ENCODE data around the gene SPATA9. TPM values are rescaled to one million over a fixed set of nuclear protein-coding genes. Genes with fewer than 3 reads are reported as not detected.
A peak's percentile ranks its signal among the peaks of the same experiment; 100 is the strongest.

SPATA9 gene
- total RNA-seq, 2 experiments from 2014 or later: not detected

DNA sequence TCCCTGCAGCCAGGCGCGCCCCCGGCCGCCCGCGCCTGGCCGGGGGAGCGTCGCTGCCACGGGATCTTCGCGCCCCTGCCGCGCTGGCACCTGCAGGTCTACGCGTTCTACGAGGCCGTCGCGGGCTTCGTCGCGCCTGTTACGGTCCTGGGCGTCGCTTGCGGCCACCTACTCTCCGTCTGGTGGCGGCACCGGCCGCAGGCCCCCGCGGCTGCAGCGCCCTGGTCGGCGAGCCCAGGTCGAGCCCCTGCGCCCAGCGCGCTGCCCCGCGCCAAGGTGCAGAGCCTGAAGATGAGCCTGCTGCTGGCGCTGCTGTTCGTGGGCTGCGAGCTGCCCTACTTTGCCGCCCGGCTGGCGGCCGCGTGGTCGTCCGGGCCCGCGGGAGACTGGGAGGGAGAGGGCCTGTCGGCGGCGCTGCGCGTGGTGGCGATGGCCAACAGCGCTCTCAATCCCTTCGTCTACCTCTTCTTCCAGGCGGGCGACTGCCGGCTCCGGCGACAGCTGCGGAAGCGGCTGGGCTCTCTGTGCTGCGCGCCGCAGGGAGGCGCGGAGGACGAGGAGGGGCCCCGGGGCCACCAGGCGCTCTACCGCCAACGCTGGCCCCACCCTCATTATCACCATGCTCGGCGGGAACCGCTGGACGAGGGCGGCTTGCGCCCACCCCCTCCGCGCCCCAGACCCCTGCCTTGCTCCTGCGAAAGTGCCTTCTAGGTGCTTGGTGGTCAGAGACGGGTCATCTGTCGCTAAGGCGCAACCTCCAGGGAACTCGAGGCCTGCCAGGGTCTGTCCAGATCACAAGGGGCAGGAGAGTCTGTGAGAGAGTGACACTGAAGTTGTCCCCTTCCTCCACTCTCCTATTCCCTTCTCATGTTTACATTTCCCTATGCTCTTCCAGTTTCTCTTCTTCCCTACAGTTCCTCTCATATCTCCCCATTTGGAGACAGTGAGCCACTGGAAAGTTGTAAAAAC is 61.6 kb downstream of the SPATA9 start:
- Mint-ChIP-seq H3K27me3 (ENCODE audit: low read depth) (no peaks in the 10 kb centered on the region), H3K36me3 (ENCODE audit: low read depth) (peaks cover 7% of the 10 kb centered on the region), H3K4me1 (ENCODE audit: low read depth) (peaks cover 47% of the 10 kb centered on the region), H3K27ac (peak overlapping the region; percentile 86), H3K4me3 (peak overlapping the region; percentile 69), H3K9me3 (ENCODE audit: insufficient read depth) (no peaks in the 10 kb centered on the region)
- DNase-seq (peak; percentile 53), ATAC-seq (peak; percentile 69)
- ChIA-PET POLR2A (interaction anchor here (4.0 kb wide), 1 partner anchor 10 kb away, joined by 17 read pairs; no protein-coding TSS in a partner anchor), CTCF (interaction anchor here (0.9 to 2.2 kb wide), 4 partner anchors 11 to 66 kb away, joined by 3 to 17 read pairs (median 5); partner anchors contain the start of genes ARSK and SKIC3)

DNA sequence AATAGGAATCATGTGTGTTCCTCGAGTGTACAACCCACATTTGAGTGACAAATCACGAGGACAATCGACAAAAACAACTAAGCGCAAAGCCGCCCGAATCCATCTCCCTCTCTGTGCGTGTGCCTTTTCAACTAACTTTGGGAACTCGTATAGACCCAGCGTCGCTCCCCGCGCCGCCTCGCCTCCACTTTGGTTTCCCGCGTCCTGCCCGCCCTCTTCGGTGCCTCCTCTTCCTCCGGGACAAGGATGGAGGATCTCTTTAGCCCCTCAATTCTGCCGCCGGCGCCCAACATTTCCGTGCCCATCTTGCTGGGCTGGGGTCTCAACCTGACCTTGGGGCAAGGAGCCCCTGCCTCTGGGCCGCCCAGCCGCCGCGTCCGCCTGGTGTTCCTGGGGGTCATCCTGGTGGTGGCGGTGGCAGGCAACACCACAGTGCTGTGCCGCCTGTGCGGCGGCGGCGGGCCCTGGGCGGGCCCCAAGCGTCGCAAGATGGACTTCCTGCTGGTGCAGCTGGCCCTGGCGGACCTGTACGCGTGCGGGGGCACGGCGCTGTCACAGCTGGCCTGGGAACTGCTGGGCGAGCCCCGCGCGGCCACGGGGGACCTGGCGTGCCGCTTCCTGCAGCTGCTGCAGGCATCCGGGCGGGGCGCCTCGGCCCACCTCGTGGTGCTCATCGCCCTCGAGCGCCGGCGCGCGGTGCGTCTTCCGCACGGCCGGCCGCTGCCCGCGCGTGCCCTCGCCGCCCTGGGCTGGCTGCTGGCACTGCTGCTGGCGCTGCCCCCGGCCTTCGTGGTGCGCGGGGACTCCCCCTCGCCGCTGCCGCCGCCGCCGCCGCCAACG is 62.5 kb downstream of the SPATA9 start, which contains the start of gene GPR150:
Gene GPR150, plus strand, starts transcription at position 58 of the 840 bp plus-strand sequence. Its CDS starts 189 bp downstream, at position 247.
- Mint-ChIP-seq H3K36me3 (ENCODE audit: low read depth) (peaks cover 9% of the 10 kb centered on the region), H3K9me3 (ENCODE audit: insufficient read depth) (no peaks in the 10 kb centered on the region), H3K27ac (peak within 1 kb of the TSS; percentile 74), H3K4me1 (ENCODE audit: low read depth) (peaks cover 47% of the 10 kb centered on the region), H3K27me3 (ENCODE audit: low read depth) (no peaks in the 10 kb centered on the region), H3K4me3 (peak within 1 kb of the TSS; percentile 85)
- ChIA-PET POLR2A (interaction anchor here (4.0 kb wide), 1 partner anchor 11 kb away, joined by 17 read pairs; no protein-coding TSS in a partner anchor), CTCF (interaction anchor here (1.2 to 1.5 kb wide), 2 partner anchors 12 to 25 kb away, joined by 3 to 6 read pairs; no protein-coding TSS in a partner anchor)
- DNase-seq (peak; percentile 76), ATAC-seq (peak; percentile 74)

DNA sequence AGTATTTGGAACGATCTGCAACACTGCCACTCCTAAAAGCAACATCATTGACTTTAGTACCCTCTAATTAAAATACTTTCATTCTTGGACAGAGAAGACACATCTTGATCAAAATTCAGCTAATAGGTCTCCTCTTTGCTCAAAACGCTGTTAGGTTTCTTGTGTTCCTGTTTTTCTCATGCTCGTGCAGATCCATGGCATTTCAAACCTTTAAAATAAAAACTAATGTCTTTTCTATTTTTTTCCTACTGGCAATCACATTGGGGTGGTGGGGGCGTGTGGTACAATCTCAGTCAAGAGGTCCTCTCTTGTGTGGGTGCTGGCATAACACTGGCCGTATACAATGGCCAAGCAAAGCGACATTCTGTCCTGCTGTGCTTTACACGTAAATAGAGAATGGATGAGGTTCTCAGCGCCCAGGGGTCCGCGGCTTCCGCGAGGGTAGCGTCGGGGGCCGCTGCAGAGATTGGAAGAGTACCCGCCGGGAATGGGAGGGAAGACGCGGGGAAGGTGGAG is 63.2 kb downstream of the SPATA9 start:
- POLR2A ChIA-PET: no interaction called here
- CTCF ChIA-PET: interaction anchor here (1.5 kb wide), 1 partner anchor 12 kb away, joined by 6 read pairs; no protein-coding TSS in a partner anchor

DNA sequence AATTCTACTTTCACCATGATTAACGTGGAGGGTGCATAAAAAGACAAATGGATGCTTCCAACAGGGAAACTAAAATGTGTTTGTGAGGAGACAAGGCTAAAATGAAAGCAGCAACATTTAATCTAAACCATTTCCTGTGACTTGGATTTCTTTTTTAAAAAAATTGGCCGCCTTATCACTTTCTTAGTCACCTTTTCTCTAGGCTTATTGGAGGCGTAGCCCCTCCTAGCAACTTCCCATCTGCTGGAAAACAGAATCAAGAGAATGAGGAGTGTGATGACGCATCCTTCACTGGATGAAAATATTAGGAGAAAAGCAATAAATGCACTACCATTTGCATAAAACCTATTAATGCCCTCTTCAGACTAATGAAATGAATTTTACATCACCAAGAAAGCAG is 63.7 kb downstream of the SPATA9 start:
- POLR2A ChIA-PET: no interaction called here
- peaks cover 50% of the 10 kb centered on the region for H3K4me1 Mint-ChIP-seq (ENCODE audit: low read depth)
- ATAC-seq (no peak), DNase-seq (no peak)
- H3K36me3 Mint-ChIP-seq (ENCODE audit: low read depth): peaks cover 13% of the 10 kb centered on the region
- no peaks in the 10 kb centered on the region for H3K27me3 Mint-ChIP-seq (ENCODE audit: low read depth)
- H3K4me3 Mint-ChIP-seq: peak overlapping the region; percentile 85
- peaks cover 5% of the 10 kb centered on the region for H3K9me3 Mint-ChIP-seq (ENCODE audit: insufficient read depth)
- peak overlapping the region; percentile 74 for H3K27ac Mint-ChIP-seq
- CTCF ChIA-PET: interaction anchor here (1.5 kb wide), 1 partner anchor 13 kb away, joined by 6 read pairs; no protein-coding TSS in a partner anchor

More for the DNA sequence above, 63.2 kb downstream of the SPATA9 start:
- no peaks in the 10 kb centered on the region for H3K27me3 Mint-ChIP-seq (ENCODE audit: low read depth)
- DNase-seq (no peak), ATAC-seq (no peak)
- H3K4me3 Mint-ChIP-seq: peak overlapping the region; percentile 85
- H3K27ac Mint-ChIP-seq: peak overlapping the region; percentile 74
- H3K36me3 Mint-ChIP-seq (ENCODE audit: low read depth): peaks cover 13% of the 10 kb centered on the region
- peaks cover 51% of the 10 kb centered on the region for H3K4me1 Mint-ChIP-seq (ENCODE audit: low read depth)
- H3K9me3 Mint-ChIP-seq (ENCODE audit: insufficient read depth): peaks cover 4% of the 10 kb centered on the region

DNA sequence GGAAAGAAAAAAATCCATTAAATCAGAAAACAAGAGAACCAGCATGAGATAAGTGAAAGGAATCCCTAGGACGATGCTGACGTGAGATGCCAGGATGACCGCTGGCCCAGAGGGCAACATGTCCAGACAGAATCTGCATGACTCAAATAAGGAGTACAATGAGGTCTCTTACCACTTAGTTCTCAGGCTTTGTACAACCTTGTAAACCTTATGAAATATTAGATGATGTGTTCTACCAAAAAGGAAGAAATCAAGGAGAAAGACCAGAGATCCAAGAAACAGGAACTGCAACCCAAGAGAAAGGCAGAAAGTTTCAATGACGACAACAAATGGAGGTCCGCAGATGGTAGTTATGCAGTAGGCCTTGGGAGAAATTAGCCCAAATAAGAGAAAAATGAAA is 65.7 kb downstream of the SPATA9 start:
- Mint-ChIP-seq H3K9me3 (ENCODE audit: insufficient read depth) (peaks cover 21% of the 10 kb centered on the region), H3K36me3 (ENCODE audit: low read depth) (peaks cover 27% of the 10 kb centered on the region), H3K4me1 (ENCODE audit: low read depth) (peaks cover 33% of the 10 kb centered on the region), H3K4me3 (no peak overlapping the region), H3K27ac (no peak overlapping the region), H3K27me3 (ENCODE audit: low read depth) (no peaks in the 10 kb centered on the region)
- ChIA-PET CTCF (no interaction called here), POLR2A (no interaction called here)
- ATAC-seq: no peak
- DNase-seq: no peak

- ATAC-seq: no peak
- Mint-ChIP-seq H3K27me3 (ENCODE audit: low read depth) (no peaks in the 10 kb centered on the region), H3K36me3 (ENCODE audit: low read depth) (peaks cover 27% of the 10 kb centered on the region), H3K4me3 (no peak overlapping the region), H3K9me3 (ENCODE audit: insufficient read depth) (peaks cover 21% of the 10 kb centered on the region), H3K4me1 (ENCODE audit: low read depth) (peaks cover 25% of the 10 kb centered on the region), H3K27ac (no peak overlapping the region)
- no peak for DNase-seq
- ChIA-PET POLR2A (no interaction called here), CTCF (no interaction called here)
Measured at GRCh38 chr5:95615164-95615467, 67.7 kb downstream of the SPATA9 start.

DNA sequence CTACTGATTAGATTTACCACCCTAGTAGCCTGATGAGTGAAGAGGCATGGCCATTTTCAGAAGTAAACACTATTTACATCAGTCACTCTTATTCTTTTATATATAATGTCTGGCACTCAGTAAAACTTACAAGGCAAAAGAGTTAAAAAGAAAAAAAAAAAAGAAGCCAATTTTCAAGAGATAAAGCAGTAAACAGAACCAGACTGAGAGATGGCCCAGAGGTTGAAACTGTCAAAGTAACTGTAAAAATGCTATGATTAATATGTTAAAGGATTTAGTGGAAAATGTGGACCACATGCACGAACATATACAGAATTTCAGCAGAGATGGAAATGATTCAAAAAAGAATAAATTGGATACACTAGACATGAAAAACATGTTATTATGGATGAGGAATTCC is 69.3 kb downstream of the SPATA9 start:
- no peaks in the 10 kb centered on the region for H3K27me3 Mint-ChIP-seq (ENCODE audit: low read depth)
- H3K27ac Mint-ChIP-seq: no peak overlapping the region
- POLR2A ChIA-PET: no interaction called here
- no peak for ATAC-seq
- peaks cover 25% of the 10 kb centered on the region for H3K36me3 Mint-ChIP-seq (ENCODE audit: low read depth)
- CTCF ChIA-PET: no interaction called here
- H3K4me1 Mint-ChIP-seq (ENCODE audit: low read depth): peaks cover 9% of the 10 kb centered on the region
- peaks cover 21% of the 10 kb centered on the region for H3K9me3 Mint-ChIP-seq (ENCODE audit: insufficient read depth)
- no peak overlapping the region for H3K4me3 Mint-ChIP-seq
- DNase-seq: no peak

- Mint-ChIP-seq H3K4me1 (ENCODE audit: low read depth) (peaks cover 4% of the 10 kb centered on the region), H3K36me3 (ENCODE audit: low read depth) (peaks cover 22% of the 10 kb centered on the region), H3K9me3 (ENCODE audit: insufficient read depth) (peaks cover 21% of the 10 kb centered on the region), H3K27me3 (ENCODE audit: low read depth) (no peaks in the 10 kb centered on the region), H3K4me3 (no peak overlapping the region), H3K27ac (no peak overlapping the region)
- DNase-seq (no peak), ATAC-seq (no peak)
- ChIA-PET CTCF (no interaction called here), POLR2A (no interaction called here)
Measured at GRCh38 chr5:95611396-95611795, 71.4 kb downstream of the SPATA9 start.

DNA sequence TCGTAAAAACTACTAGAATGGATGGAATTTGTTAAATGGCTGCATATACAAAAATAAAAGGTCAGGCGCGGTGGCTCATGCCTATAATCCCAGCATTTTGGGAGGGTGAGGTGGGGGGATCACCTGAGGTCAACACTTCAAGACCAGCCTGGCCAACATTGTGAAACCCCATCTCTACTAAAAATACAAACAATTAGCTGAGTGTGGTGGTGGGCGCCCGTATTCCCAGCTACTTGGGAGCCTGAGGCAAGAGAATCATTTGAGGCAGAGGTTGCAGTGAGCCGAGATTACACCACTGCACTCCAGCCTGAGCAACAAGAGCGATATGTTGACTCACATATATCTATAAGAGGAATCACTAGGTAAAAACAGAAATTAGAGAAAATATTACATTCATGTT is 72.2 kb downstream of the SPATA9 start:
- Mint-ChIP-seq H3K4me1 (ENCODE audit: low read depth) (peaks cover 4% of the 10 kb centered on the region), H3K36me3 (ENCODE audit: low read depth) (peaks cover 22% of the 10 kb centered on the region), H3K4me3 (no peak overlapping the region), H3K27ac (no peak overlapping the region), H3K9me3 (ENCODE audit: insufficient read depth) (peaks cover 21% of the 10 kb centered on the region), H3K27me3 (ENCODE audit: low read depth) (no peaks in the 10 kb centered on the region)
- ChIA-PET CTCF (no interaction called here), POLR2A (no interaction called here)
- DNase-seq (no peak), ATAC-seq (no peak)

DNA sequence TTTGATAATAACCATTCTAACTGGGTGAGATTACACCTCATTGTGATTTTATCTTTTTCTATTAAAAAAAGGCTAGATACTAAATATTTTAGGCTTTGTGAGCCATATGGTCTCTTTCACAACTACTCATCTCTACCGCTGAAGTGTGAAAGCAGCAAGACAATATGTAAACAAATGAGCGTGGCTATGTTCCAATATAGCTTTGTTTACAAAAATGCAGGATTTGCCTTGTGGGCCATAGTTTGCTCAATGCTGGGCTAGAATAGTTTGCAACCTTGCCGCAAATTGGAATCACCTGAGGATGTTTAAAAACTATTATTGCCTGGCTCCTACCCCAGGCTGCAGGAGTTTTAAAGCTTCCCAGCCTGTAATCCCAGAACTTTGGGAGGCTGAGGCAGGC is 73.1 kb downstream of the SPATA9 start:
- ChIA-PET CTCF (no interaction called here), POLR2A (interaction anchor here (1.3 kb wide), 1 partner anchor 16 kb away, joined by 4 read pairs; no protein-coding TSS in a partner anchor)
- H3K4me3 Mint-ChIP-seq: no peak overlapping the region
- H3K27ac Mint-ChIP-seq: no peak overlapping the region
- H3K4me1 Mint-ChIP-seq (ENCODE audit: low read depth): no peaks in the 10 kb centered on the region
- peaks cover 18% of the 10 kb centered on the region for H3K9me3 Mint-ChIP-seq (ENCODE audit: insufficient read depth)
- no peaks in the 10 kb centered on the region for H3K27me3 Mint-ChIP-seq (ENCODE audit: low read depth)
- no peak for DNase-seq
- peaks cover 17% of the 10 kb centered on the region for H3K36me3 Mint-ChIP-seq (ENCODE audit: low read depth)
- ATAC-seq: no peak
